Retinal pigment epithelial cell (primary cell): Measurements from ENCODE around the gene SYNE2.

Source experiments
- DNase-seq: peaks from one replicate; pipeline ENCODE4 v3.0.0-alpha.2; 2010; ENCODE audit warnings: low read depth
- H3K4me3 ChIP-seq: 2 replicates; pipeline ENCODE4 v1.5.1; 2011; ENCODE audit warnings: mild to moderate bottlenecking, low read length, control low read depth, moderate library complexity
- TF ChIP-seq, protein P1 (sequence below): conservative IDR thresholded peaks from 2 replicates; pipeline ENCODE4 v1.5.1; 2011; ENCODE audit warnings: low read depth, low read length, control low read depth, inconsistent platforms

Gene SYNE2

DNA sequence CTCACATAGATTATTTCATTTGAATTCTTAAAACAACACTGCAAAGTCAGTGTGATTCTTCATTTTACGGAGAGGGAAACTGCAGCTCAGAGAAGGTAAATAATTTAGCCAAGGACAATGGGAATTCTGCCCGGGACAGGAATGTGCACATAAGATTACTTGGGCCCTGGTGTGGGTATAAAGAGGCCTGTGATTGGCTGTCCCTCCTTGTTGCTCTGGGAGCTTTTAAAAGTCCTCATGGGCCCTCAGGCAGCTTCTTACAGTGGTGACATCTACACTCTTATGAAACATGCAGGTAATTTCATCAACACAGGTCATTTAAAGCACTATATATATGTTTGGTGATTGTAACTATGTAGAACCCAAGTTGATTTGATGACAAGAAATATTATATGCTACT, 341.0 kb downstream of the SYNE2 start:
- no peak for DNase-seq
- TF ChIP-seq, protein P1, sequence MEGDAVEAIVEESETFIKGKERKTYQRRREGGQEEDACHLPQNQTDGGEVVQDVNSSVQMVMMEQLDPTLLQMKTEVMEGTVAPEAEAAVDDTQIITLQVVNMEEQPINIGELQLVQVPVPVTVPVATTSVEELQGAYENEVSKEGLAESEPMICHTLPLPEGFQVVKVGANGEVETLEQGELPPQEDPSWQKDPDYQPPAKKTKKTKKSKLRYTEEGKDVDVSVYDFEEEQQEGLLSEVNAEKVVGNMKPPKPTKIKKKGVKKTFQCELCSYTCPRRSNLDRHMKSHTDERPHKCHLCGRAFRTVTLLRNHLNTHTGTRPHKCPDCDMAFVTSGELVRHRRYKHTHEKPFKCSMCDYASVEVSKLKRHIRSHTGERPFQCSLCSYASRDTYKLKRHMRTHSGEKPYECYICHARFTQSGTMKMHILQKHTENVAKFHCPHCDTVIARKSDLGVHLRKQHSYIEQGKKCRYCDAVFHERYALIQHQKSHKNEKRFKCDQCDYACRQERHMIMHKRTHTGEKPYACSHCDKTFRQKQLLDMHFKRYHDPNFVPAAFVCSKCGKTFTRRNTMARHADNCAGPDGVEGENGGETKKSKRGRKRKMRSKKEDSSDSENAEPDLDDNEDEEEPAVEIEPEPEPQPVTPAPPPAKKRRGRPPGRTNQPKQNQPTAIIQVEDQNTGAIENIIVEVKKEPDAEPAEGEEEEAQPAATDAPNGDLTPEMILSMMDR, result no peak
- H3K4me3 ChIP-seq, result no peak overlapping the region

DNA sequence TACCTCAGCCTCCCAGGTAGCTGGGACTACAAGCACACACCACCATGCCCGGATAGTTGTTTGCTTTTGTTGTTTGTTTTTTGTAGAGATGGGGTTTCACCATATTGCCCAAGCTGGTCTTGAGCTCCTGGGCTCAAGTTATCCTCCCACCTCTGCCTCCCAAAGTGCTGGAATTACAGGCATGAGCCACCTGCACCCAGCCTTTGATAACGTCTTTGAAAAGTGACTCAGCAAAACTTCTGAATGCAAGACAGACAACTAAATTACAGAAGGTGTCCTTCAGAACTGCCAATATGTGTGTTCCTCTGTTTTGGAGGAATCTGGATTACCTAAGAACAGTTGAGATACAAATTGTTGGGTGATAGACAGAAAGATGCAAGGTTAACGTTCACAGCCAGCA, 341.6 kb downstream of the SYNE2 start:
- TF ChIP-seq, protein P1, result no peak
- no peak for DNase-seq
- no peak overlapping the region for H3K4me3 ChIP-seq

DNA sequence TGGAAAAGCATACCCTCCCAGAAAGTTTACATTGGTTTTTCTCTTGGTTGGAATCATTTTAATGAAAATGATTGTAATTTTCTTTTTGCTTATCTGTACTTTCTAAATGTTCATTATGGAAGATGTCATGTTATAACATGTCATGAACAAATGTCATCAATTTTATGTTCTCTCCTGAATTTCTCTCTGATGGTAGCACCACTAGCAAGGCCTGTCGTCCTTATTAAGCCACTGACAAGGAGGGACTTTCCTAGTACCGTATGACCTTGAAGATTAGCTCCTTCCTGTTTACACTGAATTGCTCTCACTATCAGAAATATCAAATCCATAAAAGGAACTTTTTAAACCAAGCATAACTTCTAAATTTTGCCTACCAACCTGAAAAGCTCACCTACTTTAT, 342.4 kb downstream of the SYNE2 start:
- no peak for DNase-seq
- no peak overlapping the region for H3K4me3 ChIP-seq
- TF ChIP-seq, protein P1, result no peak

DNA sequence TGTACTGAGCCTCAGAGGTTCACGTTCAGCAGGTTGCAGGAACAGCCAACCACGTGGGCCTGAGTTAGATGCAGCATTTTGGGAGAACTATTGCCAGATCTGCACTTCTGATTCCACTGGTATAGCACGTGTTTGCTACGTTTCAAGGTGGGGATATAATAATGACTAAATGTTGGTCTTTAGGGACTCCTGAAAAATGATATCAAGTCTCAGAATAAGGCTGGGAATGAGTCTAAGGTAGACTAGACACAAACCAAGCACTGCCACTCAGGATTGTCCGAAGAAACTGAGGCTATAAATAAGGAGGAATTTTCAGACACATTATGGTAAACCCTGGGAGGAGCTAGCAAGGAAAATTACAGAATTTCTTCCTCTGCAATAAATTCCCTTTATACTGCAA, 343.3 kb downstream of the SYNE2 start:
- no peak overlapping the region for H3K4me3 ChIP-seq
- DNase-seq, result no peak
- TF ChIP-seq, protein P1, result no peak

DNA sequence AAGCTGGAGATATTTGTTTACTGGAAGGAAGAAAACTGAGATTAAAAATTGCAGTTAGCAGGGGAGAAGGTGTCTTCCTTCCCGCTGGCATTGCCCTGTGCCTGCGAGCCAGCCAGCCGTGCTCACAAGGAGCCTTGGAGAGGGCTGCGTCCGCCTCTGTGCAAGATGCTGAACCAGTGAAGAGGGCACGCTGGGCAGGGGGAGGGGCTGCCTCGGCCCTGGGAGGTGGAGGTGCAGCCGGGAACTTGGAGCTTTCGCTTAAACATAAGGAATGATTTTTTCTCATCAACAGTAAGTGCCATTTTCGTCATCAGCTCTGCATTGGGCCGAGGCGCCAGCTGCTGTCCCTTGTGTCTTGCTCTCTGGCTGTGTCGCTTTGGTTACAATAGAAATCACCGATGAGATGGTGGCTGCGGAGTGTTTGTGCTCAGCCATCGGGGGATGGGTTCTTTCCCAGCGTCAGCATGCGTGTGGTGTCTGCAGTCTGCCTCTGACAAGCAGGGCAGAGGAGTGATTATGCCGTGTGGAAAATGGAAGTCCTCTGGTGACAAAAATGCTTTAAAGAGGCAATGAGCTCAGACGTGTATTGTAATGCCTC, 344.1 kb downstream of the SYNE2 start:
- TF ChIP-seq, protein P1, result no peak
- no peak for DNase-seq
- H3K4me3 ChIP-seq, result peak overlapping the region; percentile 58

- no peak overlapping the region for H3K4me3 ChIP-seq
- TF ChIP-seq, protein P1, result no peak
- DNase-seq, result no peak
Measured at GRCh38 chr14:64197996-64198395, 345.2 kb downstream of the SYNE2 start.

GRCh38 chr14:64198486-64198885, 345.7 kb downstream of the SYNE2 start:
- no peak overlapping the region for H3K4me3 ChIP-seq
- DNase-seq, result no peak
- TF ChIP-seq, protein P1, result no peak
